GM23338 (cell line): ENCODE measurements around the gene CDC42BPA. TPM values are rescaled to one million over a fixed set of nuclear protein-coding genes. Genes with fewer than 3 reads are reported as not detected.

ENCODE experiments used
- ATAC-seq: fragments of 200-7000 bp; cut with Tn5 transposase; 3 replicates; pipeline ENCODE4 v1.9.1; 2020
- DNase-seq: peaks from one replicate; pipeline ENCODE4 v3.0.0-alpha.2; 2015; ENCODE audit warnings: low spot score
- H2AFZ ChIP-seq: fragments of 200-600 bp; sonication (generic); 2 replicates; pipeline ENCODE4 v1.8.0; 2016; ENCODE audit warnings: antibody characterized with exemption, mild to moderate bottlenecking, moderate library complexity
- H3F3A ChIP-seq: fragments of 200-600 bp; sonication (generic); replicated peaks from 2 replicates; pipeline ENCODE4 v1.8.0; 2017; ENCODE audit warnings: antibody characterized with exemption, mixed run types, low read depth
- H3K27ac ChIP-seq: fragments of 200-600 bp; sonication (generic); 2 replicates; pipeline ENCODE4 v1.6.1; 2016; ENCODE audit warnings: low read depth
- H3K27me3 ChIP-seq: fragments of 200-600 bp; sonication (generic); 2 replicates; pipeline ENCODE4 v1.8.0; 2016; ENCODE audit warnings: mild to moderate bottlenecking, mixed run types, moderate library complexity; ENCODE audit not compliant: insufficient read depth
- H3K36me3 ChIP-seq: fragments of 200-600 bp; sonication (generic); 2 replicates; pipeline ENCODE4 v1.8.0; 2016; ENCODE audit warnings: mild to moderate bottlenecking; ENCODE audit not compliant: insufficient read depth
- H3K4me1 ChIP-seq: fragments of 200-600 bp; sonication (generic); 2 replicates; pipeline ENCODE4 v1.8.0; 2016; ENCODE audit warnings: mild to moderate bottlenecking, moderate library complexity; ENCODE audit not compliant: insufficient read depth
- H3K4me2 ChIP-seq: fragments of 200-600 bp; sonication (generic); 2 replicates; pipeline ENCODE4 v1.7.1; 2017; ENCODE audit warnings: mixed run types
- H3K4me3 ChIP-seq: fragments of 200-600 bp; sonication (generic); 2 replicates; pipeline ENCODE4 v1.6.1; 2016; ENCODE audit warnings: mixed run types
- H3K79me2 ChIP-seq: fragments of 200-600 bp; sonication (generic); replicated peaks from 2 replicates; pipeline ENCODE4 v1.8.0; 2017; ENCODE audit warnings: mild to moderate bottlenecking; ENCODE audit not compliant: insufficient read depth
- H3K9me2 ChIP-seq: fragments of 200-600 bp; sonication (generic); 2 replicates; pipeline ENCODE4 v1.8.0; 2017; ENCODE audit not compliant: insufficient read depth
- H4K20me1 ChIP-seq: fragments of 200-600 bp; sonication (generic); replicated peaks from 2 replicates; pipeline ENCODE4 v1.8.0; 2017; ENCODE audit warnings: mild to moderate bottlenecking; ENCODE audit not compliant: insufficient read depth
- H3K27ac Mint-ChIP-seq: 2 replicates; pipeline ENCODE4 v1.8.0; 2020; ENCODE audit warnings: inconsistent platforms, mild to moderate bottlenecking, moderate library complexity, mixed read lengths
- H3K27me3 Mint-ChIP-seq: 3 replicates; pipeline ENCODE4 v1.8.0; 2022; ENCODE audit warnings: low read depth, mild to moderate bottlenecking, moderate library complexity, mixed read lengths, inconsistent platforms; ENCODE audit not compliant: insufficient read depth, poor library complexity
- H3K36me3 Mint-ChIP-seq: 3 replicates; pipeline ENCODE4 v1.8.0; 2021; ENCODE audit warnings: low read depth, mild to moderate bottlenecking, inconsistent platforms, moderate library complexity, mixed read lengths
- H3K4me1 Mint-ChIP-seq: 3 replicates; pipeline ENCODE4 v1.8.0; 2020; ENCODE audit warnings: mild to moderate bottlenecking, inconsistent platforms, mixed read lengths
- H3K4me3 Mint-ChIP-seq: 3 replicates; pipeline ENCODE4 v1.8.0; 2021; ENCODE audit warnings: moderate library complexity, mild to moderate bottlenecking, inconsistent platforms, mixed read lengths
- H3K9me3 Mint-ChIP-seq: 3 replicates; pipeline ENCODE4 v1.8.0; 2020; ENCODE audit warnings: moderate library complexity, mild to moderate bottlenecking, inconsistent platforms, mixed read lengths
- CTCF ChIP-seq, 2 experiments: fragments of 200-600 bp in 1 of 2; sonication (generic) in 1 of 2; conservative IDR thresholded peaks; 2 replicates each; pipeline versions ENCODE4 v1.5.1 to v1.6.1; 2016 to 2017; ENCODE audit warnings: antibody characterized with exemption in 2 of 2, low read depth in 2 of 2, mild to moderate bottlenecking in 2 of 2, moderate library complexity in 1 of 2
- EZH2 ChIP-seq: fragments of 200-600 bp; sonication (generic); IDR thresholded peaks from one replicate; pipeline ENCODE4 v1.8.0; 2017; ENCODE audit warnings: antibody characterized with exemption, mild to moderate bottlenecking, low read depth; ENCODE audit not compliant: unreplicated experiment
- EZH2phosphoT487 ChIP-seq: fragments of 200-600 bp; sonication (generic); IDR thresholded peaks from one replicate; pipeline ENCODE4 v1.8.1; 2018; ENCODE audit warnings: antibody characterized with exemption; ENCODE audit not compliant: unreplicated experiment
- JUNB ChIP-seq: IDR thresholded peaks from one replicate; pipeline ENCODE4 v1.6.1; 2016; ENCODE audit warnings: antibody characterized with exemption; ENCODE audit not compliant: unreplicated experiment
- STAT1 ChIP-seq: IDR thresholded peaks from one replicate; pipeline ENCODE4 v1.6.1; 2016; ENCODE audit warnings: antibody characterized with exemption; ENCODE audit not compliant: unreplicated experiment
- ZNF114 ChIP-seq: fragments of 250-450 bp; sonication (Bioruptor Pico); IDR thresholded peaks from 2 replicates; pipeline ENCODE4 v1.5.0; 2020; ENCODE audit warnings: mild to moderate bottlenecking, moderate library complexity
- polyA plus RNA-seq: library from polyadenylated mRNA; unstranded; fragments of >200 nt; fragmentation: Nextera tagmentation; extraction: Ambion mirVana; gene quantifications from 2 replicates; pipeline ENCODE4 v1.2.1, GENCODE V29; 2016
- total RNA-seq: library from RNA; depleted of rRNA; stranded (reverse); fragments of >200 nt; shearing (Covaris generic); gene quantifications from 2 replicates; pipeline ENCODE4 v1.2.3, GENCODE V29; 2014
- TF ChIP-seq, protein P1 (sequence below): IDR thresholded peaks from 2 replicates; pipeline ENCODE4 v1.6.1; 2016; ENCODE audit warnings: antibody characterized with exemption
- TF ChIP-seq, protein P2 (sequence below): fragments of 250-450 bp; sonication (Bioruptor Pico); IDR thresholded peaks from 2 replicates; pipeline ENCODE4 v1.5.0; 2020; ENCODE audit warnings: mild to moderate bottlenecking, moderate library complexity
- TF ChIP-seq, protein P3 (sequence below): IDR thresholded peaks from one replicate; pipeline ENCODE4 v1.6.1; 2018; ENCODE audit warnings: antibody characterized with exemption; ENCODE audit not compliant: unreplicated experiment

Gene CDC42BPA
- total and polyA plus RNA-seq, 2 experiments from 2014 or later = 17.7 to 40.1 TPM

- H3K27ac Mint-ChIP-seq = no peak overlapping the region
- TF ChIP-seq, protein P1, sequence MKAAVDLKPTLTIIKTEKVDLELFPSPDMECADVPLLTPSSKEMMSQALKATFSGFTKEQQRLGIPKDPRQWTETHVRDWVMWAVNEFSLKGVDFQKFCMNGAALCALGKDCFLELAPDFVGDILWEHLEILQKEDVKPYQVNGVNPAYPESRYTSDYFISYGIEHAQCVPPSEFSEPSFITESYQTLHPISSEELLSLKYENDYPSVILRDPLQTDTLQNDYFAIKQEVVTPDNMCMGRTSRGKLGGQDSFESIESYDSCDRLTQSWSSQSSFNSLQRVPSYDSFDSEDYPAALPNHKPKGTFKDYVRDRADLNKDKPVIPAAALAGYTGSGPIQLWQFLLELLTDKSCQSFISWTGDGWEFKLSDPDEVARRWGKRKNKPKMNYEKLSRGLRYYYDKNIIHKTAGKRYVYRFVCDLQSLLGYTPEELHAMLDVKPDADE = no peak
- no peak for TF ChIP-seq EZH2
- no peak for TF ChIP-seq JUNB
- TF ChIP-seq ZNF114 (CRISPR knock-in tag) = no peak
- TF ChIP-seq EZH2phosphoT487 = no peak
- TF ChIP-seq, protein P2, sequence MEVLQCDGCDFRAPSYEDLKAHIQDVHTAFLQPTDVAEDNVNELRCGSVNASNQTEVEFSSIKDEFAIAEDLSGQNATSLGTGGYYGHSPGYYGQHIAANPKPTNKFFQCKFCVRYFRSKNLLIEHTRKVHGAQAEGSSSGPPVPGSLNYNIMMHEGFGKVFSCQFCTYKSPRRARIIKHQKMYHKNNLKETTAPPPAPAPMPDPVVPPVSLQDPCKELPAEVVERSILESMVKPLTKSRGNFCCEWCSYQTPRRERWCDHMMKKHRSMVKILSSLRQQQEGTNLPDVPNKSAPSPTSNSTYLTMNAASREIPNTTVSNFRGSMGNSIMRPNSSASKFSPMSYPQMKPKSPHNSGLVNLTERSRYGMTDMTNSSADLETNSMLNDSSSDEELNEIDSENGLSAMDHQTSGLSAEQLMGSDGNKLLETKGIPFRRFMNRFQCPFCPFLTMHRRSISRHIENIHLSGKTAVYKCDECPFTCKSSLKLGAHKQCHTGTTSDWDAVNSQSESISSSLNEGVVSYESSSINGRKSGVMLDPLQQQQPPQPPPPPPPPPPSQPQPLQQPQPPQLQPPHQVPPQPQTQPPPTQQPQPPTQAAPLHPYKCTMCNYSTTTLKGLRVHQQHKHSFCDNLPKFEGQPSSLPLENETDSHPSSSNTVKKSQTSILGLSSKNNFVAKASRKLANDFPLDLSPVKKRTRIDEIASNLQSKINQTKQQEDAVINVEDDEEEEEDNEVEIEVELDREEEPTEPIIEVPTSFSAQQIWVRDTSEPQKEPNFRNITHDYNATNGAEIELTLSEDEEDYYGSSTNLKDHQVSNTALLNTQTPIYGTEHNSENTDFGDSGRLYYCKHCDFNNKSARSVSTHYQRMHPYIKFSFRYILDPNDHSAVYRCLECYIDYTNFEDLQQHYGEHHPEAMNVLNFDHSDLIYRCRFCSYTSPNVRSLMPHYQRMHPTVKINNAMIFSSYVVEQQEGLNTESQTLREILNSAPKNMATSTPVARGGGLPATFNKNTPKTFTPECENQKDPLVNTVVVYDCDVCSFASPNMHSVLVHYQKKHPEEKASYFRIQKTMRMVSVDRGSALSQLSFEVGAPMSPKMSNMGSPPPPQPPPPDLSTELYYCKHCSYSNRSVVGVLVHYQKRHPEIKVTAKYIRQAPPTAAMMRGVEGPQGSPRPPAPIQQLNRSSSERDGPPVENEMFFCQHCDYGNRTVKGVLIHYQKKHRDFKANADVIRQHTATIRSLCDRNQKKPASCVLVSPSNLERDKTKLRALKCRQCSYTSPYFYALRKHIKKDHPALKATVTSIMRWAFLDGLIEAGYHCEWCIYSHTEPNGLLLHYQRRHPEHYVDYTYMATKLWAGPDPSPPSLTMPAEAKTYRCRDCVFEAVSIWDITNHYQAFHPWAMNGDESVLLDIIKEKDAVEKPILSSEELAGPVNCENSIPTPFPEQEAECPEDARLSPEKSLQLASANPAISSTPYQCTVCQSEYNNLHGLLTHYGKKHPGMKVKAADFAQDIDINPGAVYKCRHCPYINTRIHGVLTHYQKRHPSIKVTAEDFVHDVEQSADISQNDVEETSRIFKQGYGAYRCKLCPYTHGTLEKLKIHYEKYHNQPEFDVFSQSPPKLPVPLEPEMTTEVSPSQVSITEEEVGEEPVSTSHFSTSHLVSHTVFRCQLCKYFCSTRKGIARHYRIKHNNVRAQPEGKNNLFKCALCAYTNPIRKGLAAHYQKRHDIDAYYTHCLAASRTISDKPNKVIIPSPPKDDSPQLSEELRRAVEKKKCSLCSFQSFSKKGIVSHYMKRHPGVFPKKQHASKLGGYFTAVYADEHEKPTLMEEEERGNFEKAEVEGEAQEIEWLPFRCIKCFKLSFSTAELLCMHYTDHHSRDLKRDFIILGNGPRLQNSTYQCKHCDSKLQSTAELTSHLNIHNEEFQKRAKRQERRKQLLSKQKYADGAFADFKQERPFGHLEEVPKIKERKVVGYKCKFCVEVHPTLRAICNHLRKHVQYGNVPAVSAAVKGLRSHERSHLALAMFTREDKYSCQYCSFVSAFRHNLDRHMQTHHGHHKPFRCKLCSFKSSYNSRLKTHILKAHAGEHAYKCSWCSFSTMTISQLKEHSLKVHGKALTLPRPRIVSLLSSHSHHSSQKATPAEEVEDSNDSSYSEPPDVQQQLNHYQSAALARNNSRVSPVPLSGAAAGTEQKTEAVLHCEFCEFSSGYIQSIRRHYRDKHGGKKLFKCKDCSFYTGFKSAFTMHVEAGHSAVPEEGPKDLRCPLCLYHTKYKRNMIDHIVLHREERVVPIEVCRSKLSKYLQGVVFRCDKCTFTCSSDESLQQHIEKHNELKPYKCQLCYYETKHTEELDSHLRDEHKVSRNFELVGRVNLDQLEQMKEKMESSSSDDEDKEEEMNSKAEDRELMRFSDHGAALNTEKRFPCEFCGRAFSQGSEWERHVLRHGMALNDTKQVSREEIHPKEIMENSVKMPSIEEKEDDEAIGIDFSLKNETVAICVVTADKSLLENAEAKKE (CRISPR knock-in tag) = no peak
- TF ChIP-seq CTCF (conservative IDR thresholded peaks at IDR 0.05; ENCODE audit: low read depth in 2 of 2) = no peak
- TF ChIP-seq, protein P3, sequence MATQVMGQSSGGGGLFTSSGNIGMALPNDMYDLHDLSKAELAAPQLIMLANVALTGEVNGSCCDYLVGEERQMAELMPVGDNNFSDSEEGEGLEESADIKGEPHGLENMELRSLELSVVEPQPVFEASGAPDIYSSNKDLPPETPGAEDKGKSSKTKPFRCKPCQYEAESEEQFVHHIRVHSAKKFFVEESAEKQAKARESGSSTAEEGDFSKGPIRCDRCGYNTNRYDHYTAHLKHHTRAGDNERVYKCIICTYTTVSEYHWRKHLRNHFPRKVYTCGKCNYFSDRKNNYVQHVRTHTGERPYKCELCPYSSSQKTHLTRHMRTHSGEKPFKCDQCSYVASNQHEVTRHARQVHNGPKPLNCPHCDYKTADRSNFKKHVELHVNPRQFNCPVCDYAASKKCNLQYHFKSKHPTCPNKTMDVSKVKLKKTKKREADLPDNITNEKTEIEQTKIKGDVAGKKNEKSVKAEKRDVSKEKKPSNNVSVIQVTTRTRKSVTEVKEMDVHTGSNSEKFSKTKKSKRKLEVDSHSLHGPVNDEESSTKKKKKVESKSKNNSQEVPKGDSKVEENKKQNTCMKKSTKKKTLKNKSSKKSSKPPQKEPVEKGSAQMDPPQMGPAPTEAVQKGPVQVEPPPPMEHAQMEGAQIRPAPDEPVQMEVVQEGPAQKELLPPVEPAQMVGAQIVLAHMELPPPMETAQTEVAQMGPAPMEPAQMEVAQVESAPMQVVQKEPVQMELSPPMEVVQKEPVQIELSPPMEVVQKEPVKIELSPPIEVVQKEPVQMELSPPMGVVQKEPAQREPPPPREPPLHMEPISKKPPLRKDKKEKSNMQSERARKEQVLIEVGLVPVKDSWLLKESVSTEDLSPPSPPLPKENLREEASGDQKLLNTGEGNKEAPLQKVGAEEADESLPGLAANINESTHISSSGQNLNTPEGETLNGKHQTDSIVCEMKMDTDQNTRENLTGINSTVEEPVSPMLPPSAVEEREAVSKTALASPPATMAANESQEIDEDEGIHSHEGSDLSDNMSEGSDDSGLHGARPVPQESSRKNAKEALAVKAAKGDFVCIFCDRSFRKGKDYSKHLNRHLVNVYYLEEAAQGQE = no peak
- no peak for TF ChIP-seq STAT1
- H3K9me3 Mint-ChIP-seq = no peaks in the 10 kb centered on the region
Measured at GRCh38 chr1:227265891-227266290, 52.4 kb downstream of the CDC42BPA start.

More at GRCh38 chr1:227265891-227266290, 52.4 kb downstream of the CDC42BPA start:
- 0 out of 2 replicates have a peak, but pooled peaks cover 5% of the 10 kb centered on the region for H3K4me1 ChIP-seq
- ATAC-seq (no peak), DNase-seq (no peak)
- H3K9me2 ChIP-seq = no peaks in the 10 kb centered on the region
- no peak overlapping the region for H3K27ac ChIP-seq
- no peak overlapping the region for H2AFZ ChIP-seq
- no peak overlapping the region for H3K4me2 ChIP-seq
- no peaks in the 10 kb centered on the region for H3K27me3 Mint-ChIP-seq
- peaks cover 9% of the 10 kb centered on the region; the same call in 2 of the 3 replicates for H3K4me1 Mint-ChIP-seq
- H3F3A ChIP-seq = no peaks in the 10 kb centered on the region
- H3K36me3 ChIP-seq = no peaks in the 10 kb centered on the region
- peaks cover 17% of the 10 kb centered on the region for H4K20me1 ChIP-seq
- H3K36me3 Mint-ChIP-seq = no peaks in the 10 kb centered on the region
- H3K79me2 ChIP-seq = peaks cover 94% of the 10 kb centered on the region
- no peak overlapping the region for H3K4me3 ChIP-seq
- no peak overlapping the region for H3K4me3 Mint-ChIP-seq
- no peaks in the 10 kb centered on the region for H3K27me3 ChIP-seq
